Effector memory CD8-positive, alpha-beta T cell (primary cell): ENCODE measurements around the gene ITGB2.
A peak's percentile ranks its signal among the peaks of the same experiment; 100 is the strongest.
"Not testable (repeated sequence)": the region's sequence is repeated elsewhere in the genome, so short reads cannot be mapped to it uniquely, and the experiment has no call there.

ENCODE experiments used
- ATAC-seq: fragments of 150-1000 bp; cut with Tn5 transposase; replicated peaks from 2 replicates; pipeline ENCODE4 v1.10.0; 2021; ENCODE audit warnings: mild to moderate bottlenecking, moderate library complexity
- DNase-seq, 3 experiments: peaks; one replicate each; pipeline ENCODE4 v3.0.0; 2021
- H3K27ac Mint-ChIP-seq, 2 donors: one replicate each; pipeline ENCODE4 v1.8.0; 2022; ENCODE audit warnings: mild to moderate bottlenecking in 2 of 2, mixed read lengths in 2 of 2, moderate library complexity in 2 of 2
- H3K27me3 Mint-ChIP-seq, 2 donors: one replicate each; pipeline ENCODE4 v1.8.0; 2022; ENCODE audit warnings: mixed read lengths in 2 of 2
- H3K36me3 Mint-ChIP-seq: one replicate; pipeline ENCODE4 v1.8.0; 2022; ENCODE audit warnings: mild to moderate bottlenecking, moderate library complexity, mixed read lengths; ENCODE audit not compliant: insufficient read depth
- H3K4me1 Mint-ChIP-seq, 2 donors: one replicate each; pipeline ENCODE4 v1.8.0; 2022; ENCODE audit warnings: low read depth in 2 of 2, mixed read lengths in 2 of 2
- H3K4me3 Mint-ChIP-seq, 2 donors: one replicate each; pipeline ENCODE4 v1.8.0; 2022; ENCODE audit warnings: mild to moderate bottlenecking in 2 of 2, mixed read lengths in 2 of 2, moderate library complexity in 2 of 2
- H3K9me3 Mint-ChIP-seq, 2 donors: one replicate each; pipeline ENCODE4 v1.8.0; 2022; ENCODE audit warnings: mixed read lengths in 2 of 2

ITGB2 gene

GRCh38 chr21:44923480-44924084 is 2.9 kb upstream of the ITGB2 start:
- no peak for ATAC-seq
- H3K36me3 Mint-ChIP-seq = peaks cover 40% of the 10 kb centered on the region
- H3K4me3 Mint-ChIP-seq = peak overlapping the region; percentile 46 to 96
- no peaks in the 10 kb centered on the region for H3K9me3 Mint-ChIP-seq
- H3K27ac Mint-ChIP-seq = peak overlapping the region in 1 of 2 donors; percentile 99
- DNase-seq = no peak
- peaks cover 66 to 78% of the 10 kb centered on the region in 2 donors for H3K4me1 Mint-ChIP-seq
- H3K27me3 Mint-ChIP-seq = no peaks in the 10 kb centered on the region

GRCh38 chr21:44921928-44922327 is 1.2 kb upstream of the ITGB2 start:
- Mint-ChIP-seq H3K36me3 (peaks cover 49% of the 10 kb centered on the region), H3K9me3 (no peaks in the 10 kb centered on the region), H3K4me3 (peak overlapping the region; percentile 89 to 96), H3K27me3 (no peaks in the 10 kb centered on the region), H3K27ac (peak overlapping the region; percentile 93 to 99), H3K4me1 (peaks cover 66 to 81% of the 10 kb centered on the region in 2 donors)
- ATAC-seq = no peak
- DNase-seq = no peak

DNA sequence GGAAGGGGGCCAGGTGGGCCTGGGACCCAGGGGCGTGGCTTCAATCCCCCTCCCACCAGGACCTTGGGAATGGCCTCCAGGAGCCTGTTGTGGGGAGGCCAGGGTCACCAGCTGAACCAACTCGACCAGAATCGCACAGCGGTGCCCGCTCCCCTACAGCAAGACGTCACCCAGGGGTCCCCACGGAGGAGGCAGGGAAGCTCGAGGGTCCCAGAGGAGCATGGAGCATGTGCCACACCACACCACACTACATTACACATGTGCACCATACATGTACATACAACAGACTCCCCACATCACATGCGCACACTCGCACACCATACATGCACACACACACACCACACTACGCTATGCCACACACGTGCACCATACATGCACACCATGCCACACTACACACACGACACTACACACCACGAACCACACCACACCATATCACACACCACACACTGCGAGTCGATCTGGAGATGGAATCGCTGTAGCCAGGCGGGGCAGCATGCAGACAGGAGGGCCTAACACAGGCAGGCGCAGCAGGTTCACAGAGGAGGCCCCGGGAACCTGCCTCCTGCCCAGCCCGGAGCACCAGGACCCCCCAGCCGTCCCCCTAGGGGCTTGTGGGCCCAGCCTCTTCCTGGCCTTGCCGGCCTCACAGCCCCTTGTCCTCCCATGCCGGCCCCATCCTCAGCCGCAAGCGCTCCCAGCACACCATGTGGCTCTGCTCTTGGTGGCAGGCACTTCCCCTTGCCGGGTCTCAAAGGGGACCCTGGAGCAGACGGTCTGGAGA is 596 bp downstream of the ITGB2 start:
- Mint-ChIP-seq H3K4me3 (peak overlapping the region; percentile 89 to 96), H3K9me3 (no peaks in the 10 kb centered on the region), H3K27ac (peak overlapping the region; percentile 93 to 99), H3K27me3 (no peaks in the 10 kb centered on the region), H3K4me1 (peaks cover 65 to 79% of the 10 kb centered on the region in 2 donors), H3K36me3 (peaks cover 46% of the 10 kb centered on the region)
- DNase-seq (no peak), ATAC-seq (peak; percentile 30)

DNA sequence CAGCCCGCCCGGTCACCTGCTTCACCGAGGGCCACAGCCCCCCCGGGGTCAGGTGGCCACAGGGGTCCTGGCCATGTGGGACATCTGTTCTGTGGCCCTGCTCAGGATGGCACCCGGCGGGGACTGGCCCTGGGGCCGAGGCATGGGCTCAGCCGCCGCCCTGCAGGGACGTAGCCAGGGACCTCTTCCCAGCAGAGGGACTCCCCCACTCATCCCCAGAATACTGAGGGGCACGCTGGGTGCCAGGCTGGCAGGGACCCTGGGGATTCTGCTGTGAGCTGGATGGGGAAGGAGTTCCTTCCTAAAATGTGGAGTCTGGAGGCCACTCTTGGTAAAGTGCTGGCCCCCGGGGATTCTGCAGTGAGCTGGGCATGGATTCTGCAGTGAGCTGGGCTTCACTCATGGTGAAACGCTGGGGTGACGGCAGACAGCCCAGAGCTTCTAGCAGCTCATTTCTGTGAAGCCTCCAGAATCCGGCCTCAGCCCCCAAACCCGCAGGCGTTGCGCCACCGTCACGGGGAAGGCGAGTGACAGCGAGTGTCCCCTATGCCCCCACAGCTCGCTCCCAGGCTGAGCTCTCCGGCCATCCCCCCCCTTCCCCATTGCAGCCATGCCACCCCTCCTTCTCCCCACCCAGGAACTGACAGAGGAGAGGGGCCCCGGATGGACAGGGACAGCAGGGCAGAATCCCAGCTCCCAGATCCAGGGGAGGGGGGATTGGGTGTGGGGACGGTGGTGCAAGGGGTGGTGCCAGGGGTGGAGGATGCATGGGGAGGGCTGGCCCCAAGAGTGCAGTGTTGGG is 1.4 kb downstream of the ITGB2 start:
- H3K27me3 Mint-ChIP-seq = no peaks in the 10 kb centered on the region
- H3K4me3 Mint-ChIP-seq = peak overlapping the region; percentile 89 to 96
- H3K27ac Mint-ChIP-seq = peak overlapping the region; percentile 93 to 99
- ATAC-seq (peak; percentile 21), DNase-seq (no peak)
- peaks cover 48% of the 10 kb centered on the region for H3K36me3 Mint-ChIP-seq
- H3K4me1 Mint-ChIP-seq = peaks cover 64 to 78% of the 10 kb centered on the region in 2 donors
- H3K9me3 Mint-ChIP-seq = no peaks in the 10 kb centered on the region

DNA sequence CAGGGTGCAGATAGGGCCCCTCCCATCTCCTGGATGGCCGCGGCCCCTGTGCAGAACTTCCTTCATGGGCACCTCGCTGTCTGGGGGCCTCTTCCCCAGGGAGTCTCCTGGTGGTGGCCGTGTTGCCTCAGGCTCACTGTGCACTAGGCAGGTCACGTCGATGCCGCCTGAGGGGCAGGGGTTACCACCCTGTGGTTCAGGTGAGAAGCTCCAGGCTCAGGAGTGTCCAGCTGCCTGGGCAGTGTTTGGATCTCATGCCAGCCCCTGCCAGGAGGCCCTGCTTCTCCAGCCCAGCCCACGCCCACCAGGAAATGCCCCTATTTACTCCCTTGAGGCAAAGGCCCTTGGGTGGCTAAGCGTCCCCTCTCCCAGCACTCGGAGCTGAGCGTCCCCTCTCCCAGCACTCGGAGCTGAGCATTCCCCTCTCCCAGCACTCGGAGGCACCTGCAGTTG is 2.1 kb downstream of the ITGB2 start:
- Mint-ChIP-seq H3K36me3 (peaks cover 54% of the 10 kb centered on the region), H3K9me3 (no peaks in the 10 kb centered on the region), H3K27ac (peak overlapping the region; percentile 93 to 99), H3K4me3 (peak overlapping the region; percentile 89 to 96), H3K27me3 (no peaks in the 10 kb centered on the region), H3K4me1 (peaks cover 62 to 77% of the 10 kb centered on the region in 2 donors)
- no peak for DNase-seq
- ATAC-seq = no peak

GRCh38 chr21:44918107-44918470 is 2.6 kb downstream of the ITGB2 start:
- Mint-ChIP-seq H3K27me3 (no peaks in the 10 kb centered on the region), H3K9me3 (no peaks in the 10 kb centered on the region), H3K36me3 (peaks cover 54% of the 10 kb centered on the region), H3K27ac (peak overlapping the region; percentile 93 to 99), H3K4me3 (peak overlapping the region; percentile 89 to 96), H3K4me1 (peaks cover 65 to 77% of the 10 kb centered on the region in 2 donors)
- DNase-seq (no peak), ATAC-seq (no peak)

- Mint-ChIP-seq H3K27me3 (no peaks in the 10 kb centered on the region), H3K4me3 (peak overlapping the region; percentile 89 to 96), H3K4me1 (peaks cover 66 to 74% of the 10 kb centered on the region in 2 donors), H3K36me3 (peaks cover 55% of the 10 kb centered on the region), H3K27ac (peak overlapping the region; percentile 89 to 93), H3K9me3 (no peaks in the 10 kb centered on the region)
- DNase-seq (no peak), ATAC-seq (no peak)
These were observed 3.1 kb downstream of the ITGB2 start for GRCh38 chr21:44917446-44918106.

- H3K27ac Mint-ChIP-seq = peak overlapping the region; percentile 89 to 93
- no peaks in the 10 kb centered on the region for H3K27me3 Mint-ChIP-seq
These were observed 3.7 kb downstream of the ITGB2 start for GRCh38 chr21:44916965-44917364.

DNA sequence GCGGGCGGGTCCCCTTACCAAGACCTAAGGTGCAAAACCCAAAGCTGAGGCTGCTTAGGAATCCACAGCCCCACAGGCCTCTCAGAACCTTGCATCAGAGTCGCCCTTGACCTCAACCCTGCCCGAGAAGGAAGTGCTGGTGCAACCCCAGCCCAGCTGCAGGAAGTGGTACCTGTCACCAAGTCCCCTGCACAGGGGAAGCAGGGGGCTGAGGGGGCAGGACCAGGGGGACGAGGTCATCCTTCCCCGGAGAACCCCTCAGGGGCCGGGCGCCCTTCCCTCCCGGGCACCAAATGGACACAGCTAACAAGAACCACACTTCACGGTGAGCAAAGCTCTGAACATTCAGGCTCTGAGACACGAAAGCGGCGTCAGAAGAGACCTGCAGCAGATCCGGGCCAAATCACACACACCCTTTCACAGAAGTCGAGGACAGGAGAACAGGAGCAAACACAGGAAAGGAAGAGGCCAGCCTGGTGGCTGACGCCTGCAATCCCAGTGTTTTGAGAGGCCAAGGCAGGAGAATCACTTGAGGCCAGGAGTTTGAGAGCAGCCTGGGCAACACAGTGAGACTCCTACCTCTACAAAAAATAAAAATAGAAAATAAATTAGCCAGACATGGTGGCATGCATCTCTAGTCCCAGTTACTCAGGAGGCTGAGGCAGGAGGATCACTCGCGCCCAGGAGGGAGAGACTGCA is 6.4 kb downstream of the ITGB2 start:
- ATAC-seq = peak; percentile 75
- Mint-ChIP-seq H3K27ac (peak overlapping the region; percentile 84 to 95), H3K9me3 (no peaks in the 10 kb centered on the region), H3K27me3 (no peaks in the 10 kb centered on the region), H3K4me1 (peaks cover 66 to 69% of the 10 kb centered on the region in 2 donors), H3K4me3 (peak overlapping the region; percentile 89 to 96), H3K36me3 (peaks cover 72% of the 10 kb centered on the region)
- peak; percentile 59 to 69 (median 67) for DNase-seq

More at GRCh38 chr21:44916965-44917364, 3.7 kb downstream of the ITGB2 start:
- Mint-ChIP-seq H3K36me3 (peaks cover 61% of the 10 kb centered on the region), H3K4me3 (peak overlapping the region; percentile 89 to 96), H3K9me3 (no peaks in the 10 kb centered on the region), H3K4me1 (peaks cover 68 to 72% of the 10 kb centered on the region in 2 donors)
- no peak for ATAC-seq
- no peak for DNase-seq

DNA sequence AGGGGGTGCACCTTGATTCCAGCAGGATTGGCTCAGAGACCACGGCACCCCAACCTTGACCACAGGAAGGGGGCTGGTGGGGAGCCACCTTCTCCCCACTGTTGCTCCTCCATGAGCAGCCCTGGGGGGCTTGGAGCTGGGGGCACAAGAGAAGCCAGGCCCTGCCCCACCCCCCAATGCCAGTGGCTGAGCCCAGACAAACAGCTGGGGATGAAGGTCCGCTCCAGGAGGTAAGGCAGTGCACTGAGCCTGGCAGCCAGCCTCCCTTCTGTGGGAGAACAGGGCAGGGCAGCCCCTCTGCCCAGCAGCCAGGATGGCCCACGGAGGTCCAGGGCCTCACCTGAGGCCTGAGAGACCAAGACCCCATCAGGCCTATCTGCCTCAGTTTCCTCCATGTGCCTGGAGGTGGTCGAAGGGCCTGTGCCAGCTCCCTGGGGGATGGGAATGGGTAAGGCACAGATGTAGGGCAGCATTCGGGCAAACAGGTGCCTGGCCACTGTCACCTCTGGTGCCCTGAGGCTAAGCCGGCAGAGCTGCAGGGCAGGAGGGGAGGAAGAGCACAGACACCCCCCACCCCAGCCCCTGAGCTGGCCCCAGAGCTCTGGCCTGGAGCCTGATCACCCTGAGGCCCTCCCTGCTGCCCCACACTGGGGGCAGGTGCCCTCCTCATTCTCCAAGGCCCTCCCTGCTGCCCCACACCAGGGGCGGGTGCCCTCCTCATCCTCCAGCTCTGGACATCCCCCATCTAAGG is 7.1 kb downstream of the ITGB2 start:
- peaks cover 73% of the 10 kb centered on the region for H3K36me3 Mint-ChIP-seq
- H3K4me1 Mint-ChIP-seq = peaks cover 67 to 73% of the 10 kb centered on the region in 2 donors
- peak overlapping the region; percentile 84 to 95 for H3K27ac Mint-ChIP-seq
- H3K4me3 Mint-ChIP-seq = peak overlapping the region; percentile 89 to 96
- DNase-seq = no peak
- H3K27me3 Mint-ChIP-seq = no peaks in the 10 kb centered on the region
- ATAC-seq = no peak
- H3K9me3 Mint-ChIP-seq = no peaks in the 10 kb centered on the region

GRCh38 chr21:44912506-44913412 is 7.9 kb downstream of the ITGB2 start:
- Mint-ChIP-seq H3K4me3 (peak overlapping the region; percentile 89 to 96), H3K4me1 (peaks cover 62 to 66% of the 10 kb centered on the region in 2 donors), H3K36me3 (peaks cover 72% of the 10 kb centered on the region), H3K27ac (peak overlapping the region; percentile 84 to 95)
- H3K9me3 Mint-ChIP-seq, H3K27me3 Mint-ChIP-seq, DNase-seq, ATAC-seq: not testable (repeated sequence)
